ENCODE measurements around the gene MRPL23. TPM values are rescaled to one million over a fixed set of nuclear protein-coding genes. Genes with fewer than 3 reads are reported as not detected.

Gene MRPL23
- total and polyA plus RNA-seq, 2 donors (not counting 1 experiment from before 2014, with no cell fraction given): 68.2 to 95.3 TPM

- Histone ChIP-seq H3K27ac (ENCODE audit: insufficient read depth, low read length) (no peak overlapping the region), H2AFZ (ENCODE audit: low read length) (no peak overlapping the region), H3K36me3 (ENCODE audit: control insufficient read depth, insufficient read depth, low read length) (no peaks in the 10 kb centered on the region), H3K79me2 (ENCODE audit: control insufficient read depth, insufficient read depth, low read length) (no peaks in the 10 kb centered on the region), H3K27me3 (ENCODE audit: control insufficient read depth, insufficient read depth, low read length) (no peaks in the 10 kb centered on the region), H3K4me1 (ENCODE audit: control insufficient read depth, extremely low read depth, insufficient read depth, low read length) (no peaks in the 10 kb centered on the region), H3K9ac (ENCODE audit: insufficient read depth, low read length) (no peak overlapping the region), H4K20me1 (ENCODE audit: control insufficient read depth, extremely low read depth, insufficient read depth, low read length) (no peaks in the 10 kb centered on the region), H3K9me3 (ENCODE audit: control insufficient read depth, insufficient read depth, low read depth, low read length) (no peaks in the 10 kb centered on the region), H3K4me3 (replicated peaks in 1 of 4; ENCODE audit: control extremely low read depth in 1 of 4, insufficient read depth in 1 of 4, low read depth in 3 of 4, low read length in 4 of 4) (no peak overlapping the region), H3K4me2 (ENCODE audit: extremely low read depth, insufficient read depth, low read length) (no peak overlapping the region)
- DNase-seq (ENCODE audit: low read depth in 2 of 2): no peak
- TF ChIP-seq EZH2 (IDR thresholded peaks at IDR 0.05; ENCODE audit: low read length, missing control alignments) (no peak), CTCF (conservative IDR thresholded peaks at IDR 0.05 in 1 of 2, IDR thresholded peaks at IDR 0.05 in 1 of 2; ENCODE audit: low read depth in 1 of 2, low read length in 2 of 2) (no peak)
Measured at GRCh38 chr11:1998861-1999260, 51.7 kb downstream of the MRPL23 start.

GRCh38 chr11:2002042-2002776 lies 55.1 kb downstream of the MRPL23 start:
- Histone ChIP-seq H4K20me1 (ENCODE audit: control insufficient read depth, extremely low read depth, insufficient read depth, low read length) (no peaks in the 10 kb centered on the region), H3K9me3 (ENCODE audit: control insufficient read depth, insufficient read depth, low read depth, low read length) (no peaks in the 10 kb centered on the region), H3K36me3 (ENCODE audit: control insufficient read depth, insufficient read depth, low read length) (no peaks in the 10 kb centered on the region), H3K27ac (ENCODE audit: insufficient read depth, low read length) (no peak overlapping the region), H3K4me2 (ENCODE audit: extremely low read depth, insufficient read depth, low read length) (no peak overlapping the region), H3K9ac (ENCODE audit: insufficient read depth, low read length) (no peak overlapping the region), H3K4me3 (replicated peaks in 1 of 4; ENCODE audit: control extremely low read depth in 1 of 4, insufficient read depth in 1 of 4, low read depth in 3 of 4, low read length in 4 of 4) (no peak overlapping the region), H3K79me2 (ENCODE audit: control insufficient read depth, insufficient read depth, low read length) (no peaks in the 10 kb centered on the region), H3K4me1 (ENCODE audit: control insufficient read depth, extremely low read depth, insufficient read depth, low read length) (no peaks in the 10 kb centered on the region), H3K27me3 (ENCODE audit: control insufficient read depth, insufficient read depth, low read length) (no peaks in the 10 kb centered on the region), H2AFZ (ENCODE audit: low read length) (no peak overlapping the region)
- no peak for TF ChIP-seq EZH2 (IDR thresholded peaks at IDR 0.05; ENCODE audit: low read length, missing control alignments)
- TF ChIP-seq CTCF (conservative IDR thresholded peaks at IDR 0.05 in 1 of 2, IDR thresholded peaks at IDR 0.05 in 1 of 2; ENCODE audit: low read depth in 1 of 2, low read length in 2 of 2): no peak
- DNase-seq (ENCODE audit: low read depth in 2 of 2): no peak

- Histone ChIP-seq H3K9ac (ENCODE audit: insufficient read depth, low read length) (no peak overlapping the region), H3K27ac (ENCODE audit: insufficient read depth, low read length) (no peak overlapping the region), H3K27me3 (ENCODE audit: control insufficient read depth, insufficient read depth, low read length) (no peaks in the 10 kb centered on the region), H3K36me3 (ENCODE audit: control insufficient read depth, insufficient read depth, low read length) (no peaks in the 10 kb centered on the region), H3K79me2 (ENCODE audit: control insufficient read depth, insufficient read depth, low read length) (no peaks in the 10 kb centered on the region), H4K20me1 (ENCODE audit: control insufficient read depth, extremely low read depth, insufficient read depth, low read length) (no peaks in the 10 kb centered on the region), H3K9me3 (ENCODE audit: control insufficient read depth, insufficient read depth, low read depth, low read length) (no peaks in the 10 kb centered on the region), H2AFZ (ENCODE audit: low read length) (no peak overlapping the region), H3K4me2 (ENCODE audit: extremely low read depth, insufficient read depth, low read length) (no peak overlapping the region), H3K4me1 (ENCODE audit: control insufficient read depth, extremely low read depth, insufficient read depth, low read length) (no peaks in the 10 kb centered on the region), H3K4me3 (replicated peaks in 1 of 4; ENCODE audit: control extremely low read depth in 1 of 4, insufficient read depth in 1 of 4, low read depth in 3 of 4, low read length in 4 of 4) (no peak overlapping the region)
- no peak for DNase-seq (ENCODE audit: low read depth in 2 of 2)
- no peak for TF ChIP-seq CTCF (conservative IDR thresholded peaks at IDR 0.05 in 1 of 2, IDR thresholded peaks at IDR 0.05 in 1 of 2; ENCODE audit: low read depth in 1 of 2, low read length in 2 of 2)
Measured at GRCh38 chr11:2002807-2003206, 55.7 kb downstream of the MRPL23 start.
